Fibroblast of lung (primary cell): ENCODE results near the gene LAMB2. TPM values are rescaled to one million over a fixed set of nuclear protein-coding genes. Genes with fewer than 3 reads are reported as not detected.

Experiments
- DNase-seq, 2 donors: peaks; one replicate each; pipeline versions ENCODE4 v3.0.0 to v3.0.0-alpha.2; 2010; ENCODE audit warnings: low read depth in 2 of 2
- H2AFZ ChIP-seq: 2 replicates; pipeline ENCODE4 v1.5.1; 2012; ENCODE audit warnings: low read length, control low read depth, inconsistent platforms
- H3K27ac ChIP-seq: 2 replicates; pipeline ENCODE4 v1.5.1; 2011; ENCODE audit warnings: low read length, control low read depth; ENCODE audit not compliant: insufficient read depth
- H3K27me3 ChIP-seq: 2 replicates; pipeline ENCODE4 v1.5.1; 2011; ENCODE audit warnings: mild to moderate bottlenecking, low read length; ENCODE audit not compliant: control insufficient read depth, insufficient read depth
- H3K36me3 ChIP-seq: 2 replicates; pipeline ENCODE4 v1.5.1; 2011; ENCODE audit warnings: low read length; ENCODE audit not compliant: control insufficient read depth, insufficient read depth
- H3K4me1 ChIP-seq: 2 replicates; pipeline ENCODE4 v1.5.1; 2011; ENCODE audit warnings: low read length; ENCODE audit not compliant: control insufficient read depth, insufficient read depth; ENCODE audit errors: extremely low read depth
- H3K4me2 ChIP-seq: 2 replicates; pipeline ENCODE4 v1.5.1; 2011; ENCODE audit warnings: low read length, control low read depth; ENCODE audit not compliant: insufficient read depth; ENCODE audit errors: extremely low read depth
- H3K4me3 ChIP-seq, 4 experiments: fragments of 200-600 bp in 1 of 4; sonication (generic) in 1 of 4; replicated peaks in 1 of 4; 2 replicates each; pipeline ENCODE4 v1.5.1; 2011 to 2016; ENCODE audit warnings: low read length in 4 of 4, low read depth in 3 of 4, mild to moderate bottlenecking in 3 of 4, control low read depth in 2 of 4, inconsistent platforms in 1 of 4, mixed read lengths in 1 of 4; ENCODE audit not compliant: insufficient read depth in 1 of 4; ENCODE audit errors: control extremely low read depth in 1 of 4
- H3K79me2 ChIP-seq: 2 replicates; pipeline ENCODE4 v1.5.1; 2012; ENCODE audit warnings: mild to moderate bottlenecking, low read length, inconsistent platforms; ENCODE audit not compliant: control insufficient read depth, insufficient read depth
- H3K9ac ChIP-seq: 2 replicates; pipeline ENCODE4 v1.5.1; 2011; ENCODE audit warnings: mild to moderate bottlenecking, low read length, control low read depth; ENCODE audit not compliant: insufficient read depth
- H3K9me3 ChIP-seq: 2 replicates; pipeline ENCODE4 v1.5.1; 2012; ENCODE audit warnings: low read depth, low read length; ENCODE audit not compliant: control insufficient read depth, insufficient read depth
- H4K20me1 ChIP-seq: 2 replicates; pipeline ENCODE4 v1.5.1; 2011; ENCODE audit warnings: low read length; ENCODE audit not compliant: control insufficient read depth, insufficient read depth; ENCODE audit errors: extremely low read depth
- EZH2 ChIP-seq: IDR thresholded peaks from 2 replicates; pipeline ENCODE4 v1.5.1; 2012; ENCODE audit warnings: low read length, control low read depth, mild to moderate bottlenecking; ENCODE audit errors: missing control alignments
- polyA plus RNA-seq, 2 donors: library from polyadenylated mRNA; depleted of rRNA in 1 of 2; stranded (reverse) in 1 of 2; unstranded in 1 of 2; fragments of >200 nt; gene quantifications; 2 replicates each; pipeline ENCODE4 v1.2.1, GENCODE V29; 2011 to 2012; ENCODE audit warnings: missing spikeins in 1 of 2
- total RNA-seq: library from RNA; depleted of rRNA; stranded (reverse); fragments of >200 nt; gene quantifications from 2 replicates; pipeline ENCODE4 v1.2.1, GENCODE V29; 2014
- TF ChIP-seq, protein P1 (sequence below), 2 donors: IDR thresholded peaks in 1 of 2; conservative IDR thresholded peaks in 1 of 2; 1 replicate in 1 of 2; 2 replicates in 1 of 2; pipeline ENCODE4 v1.5.1; 2011 to 2012; ENCODE audit warnings: low read length in 2 of 2, control low read depth in 1 of 2, inconsistent platforms in 1 of 2, low read depth in 1 of 2, mild to moderate bottlenecking in 1 of 2

LAMB2 gene
- total and polyA plus RNA-seq, 2 donors (not counting 1 experiment from before 2014, with no cell fraction given): 375 to 1,026 TPM

DNA sequence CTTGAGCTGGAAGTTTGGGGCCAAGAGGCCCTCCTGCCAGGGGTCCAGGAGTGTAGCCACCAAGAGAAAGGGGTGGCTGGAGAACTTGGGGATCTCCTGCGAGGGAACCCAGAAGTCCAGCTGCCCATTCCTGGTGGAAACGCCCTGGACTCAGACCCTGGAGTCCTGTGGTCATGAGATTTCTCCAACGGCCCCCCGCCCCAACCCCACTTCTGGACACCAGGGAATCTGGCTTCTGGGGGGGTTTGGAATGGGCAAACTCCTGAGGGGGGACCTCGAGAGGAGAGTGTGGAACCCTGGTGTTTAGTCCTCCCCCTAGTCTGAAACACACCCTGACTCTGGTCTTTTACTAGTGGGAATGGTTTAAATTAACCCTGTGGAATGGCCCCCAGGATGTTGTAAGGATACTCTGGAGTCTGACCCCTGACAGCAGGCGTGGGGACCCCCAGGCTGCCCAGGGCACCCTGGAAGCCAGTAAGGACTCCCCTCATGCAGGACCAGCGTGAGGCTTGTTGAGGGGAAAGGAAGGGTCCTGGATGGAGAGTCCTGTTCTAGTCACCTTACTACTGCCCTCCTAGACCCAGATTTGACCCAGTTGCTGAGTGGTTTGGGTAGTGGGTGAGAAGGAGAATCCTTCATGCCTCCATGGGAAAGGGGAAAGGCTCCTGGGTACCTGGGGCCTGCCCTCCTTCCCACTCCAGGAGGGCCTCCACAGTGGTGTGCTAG is 39.1 kb upstream of the LAMB2 start:
- H3K27ac ChIP-seq: peak overlapping the region; percentile 60
- peak overlapping the region; percentile 61 to 96 (median 84) for H3K4me3 ChIP-seq
- no peaks in the 10 kb centered on the region for H3K9me3 ChIP-seq
- H3K4me1 ChIP-seq: peaks cover 16% of the 10 kb centered on the region
- no peaks in the 10 kb centered on the region for H4K20me1 ChIP-seq
- TF ChIP-seq EZH2: no peak
- TF ChIP-seq, protein P1, sequence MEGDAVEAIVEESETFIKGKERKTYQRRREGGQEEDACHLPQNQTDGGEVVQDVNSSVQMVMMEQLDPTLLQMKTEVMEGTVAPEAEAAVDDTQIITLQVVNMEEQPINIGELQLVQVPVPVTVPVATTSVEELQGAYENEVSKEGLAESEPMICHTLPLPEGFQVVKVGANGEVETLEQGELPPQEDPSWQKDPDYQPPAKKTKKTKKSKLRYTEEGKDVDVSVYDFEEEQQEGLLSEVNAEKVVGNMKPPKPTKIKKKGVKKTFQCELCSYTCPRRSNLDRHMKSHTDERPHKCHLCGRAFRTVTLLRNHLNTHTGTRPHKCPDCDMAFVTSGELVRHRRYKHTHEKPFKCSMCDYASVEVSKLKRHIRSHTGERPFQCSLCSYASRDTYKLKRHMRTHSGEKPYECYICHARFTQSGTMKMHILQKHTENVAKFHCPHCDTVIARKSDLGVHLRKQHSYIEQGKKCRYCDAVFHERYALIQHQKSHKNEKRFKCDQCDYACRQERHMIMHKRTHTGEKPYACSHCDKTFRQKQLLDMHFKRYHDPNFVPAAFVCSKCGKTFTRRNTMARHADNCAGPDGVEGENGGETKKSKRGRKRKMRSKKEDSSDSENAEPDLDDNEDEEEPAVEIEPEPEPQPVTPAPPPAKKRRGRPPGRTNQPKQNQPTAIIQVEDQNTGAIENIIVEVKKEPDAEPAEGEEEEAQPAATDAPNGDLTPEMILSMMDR (conservative IDR thresholded peaks at IDR 0.05 in 1 of 2, IDR thresholded peaks at IDR 0.05 in 1 of 2; ENCODE audit: low read depth in 1 of 2, low read length in 2 of 2): no peak
- H3K79me2 ChIP-seq: peaks cover 6% of the 10 kb centered on the region
- H3K27me3 ChIP-seq: no peaks in the 10 kb centered on the region
- DNase-seq: no peak
- H3K36me3 ChIP-seq: peaks cover 13% of the 10 kb centered on the region
- peak overlapping the region; percentile 69 for H3K9ac ChIP-seq
- H2AFZ ChIP-seq: peak overlapping the region; percentile 96
- peak overlapping the region; percentile 94 for H3K4me2 ChIP-seq

DNA sequence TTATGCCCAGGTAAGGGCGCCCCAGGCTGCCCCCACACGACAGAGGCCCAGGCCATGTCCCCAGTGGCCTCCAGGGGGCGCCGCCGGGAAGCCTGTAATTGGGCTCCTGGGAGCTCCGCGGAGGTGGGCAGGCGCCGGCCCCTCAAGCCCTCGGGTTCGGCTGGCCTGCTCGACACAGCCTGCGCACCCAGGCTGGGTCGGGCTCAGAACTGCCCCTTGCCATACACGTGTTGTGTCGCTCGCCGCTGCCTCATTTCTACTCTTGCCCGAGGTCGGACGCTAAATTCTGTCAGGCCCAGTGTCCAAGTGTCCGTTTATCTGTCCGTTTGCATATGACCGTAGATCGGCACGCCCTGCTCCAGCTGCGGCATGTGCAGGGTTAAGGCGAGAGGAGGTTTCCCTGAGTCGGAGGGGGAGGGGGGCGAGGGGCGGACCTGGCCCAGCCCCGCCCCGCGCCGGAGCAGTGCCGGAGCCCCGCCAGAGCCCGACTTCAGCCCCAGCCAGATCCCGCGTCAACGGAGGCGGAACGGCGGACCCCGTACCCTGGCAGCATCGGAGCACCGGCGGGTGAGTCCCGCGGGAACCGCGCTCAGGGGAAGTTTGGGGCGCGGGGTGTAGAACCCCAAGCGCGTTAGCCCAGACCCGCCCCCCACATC is 38.4 kb upstream of the LAMB2 start, which contains the start of gene KLHDC8B:
TSS of gene KLHDC8B (plus strand) at position 480 of the 656 bp plus-strand sequence. CDS start 1,172 bp downstream, outside the sequence.
- peaks cover 10% of the 10 kb centered on the region for H3K79me2 ChIP-seq
- H3K9me3 ChIP-seq: no peaks in the 10 kb centered on the region
- H2AFZ ChIP-seq: peak within 1 kb of the TSS; percentile 96
- DNase-seq: peak; percentile 84 to 87
- H3K36me3 ChIP-seq: peaks cover 12% of the 10 kb centered on the region
- peak within 1 kb of the TSS; percentile 60 for H3K27ac ChIP-seq
- peak within 1 kb of the TSS; percentile 74 to 96 (median 84) for H3K4me3 ChIP-seq
- no peaks in the 10 kb centered on the region for H4K20me1 ChIP-seq
- H3K4me2 ChIP-seq: peak within 1 kb of the TSS; percentile 94
- TF ChIP-seq, protein P1 (conservative IDR thresholded peaks at IDR 0.05 in 1 of 2, IDR thresholded peaks at IDR 0.05 in 1 of 2; ENCODE audit: low read depth in 1 of 2, low read length in 2 of 2): peak; percentile 80 to 91
- TF ChIP-seq EZH2: no peak
- peaks cover 17% of the 10 kb centered on the region for H3K4me1 ChIP-seq
- H3K9ac ChIP-seq: peak within 1 kb of the TSS; percentile 69
- H3K27me3 ChIP-seq: no peaks in the 10 kb centered on the region

DNA sequence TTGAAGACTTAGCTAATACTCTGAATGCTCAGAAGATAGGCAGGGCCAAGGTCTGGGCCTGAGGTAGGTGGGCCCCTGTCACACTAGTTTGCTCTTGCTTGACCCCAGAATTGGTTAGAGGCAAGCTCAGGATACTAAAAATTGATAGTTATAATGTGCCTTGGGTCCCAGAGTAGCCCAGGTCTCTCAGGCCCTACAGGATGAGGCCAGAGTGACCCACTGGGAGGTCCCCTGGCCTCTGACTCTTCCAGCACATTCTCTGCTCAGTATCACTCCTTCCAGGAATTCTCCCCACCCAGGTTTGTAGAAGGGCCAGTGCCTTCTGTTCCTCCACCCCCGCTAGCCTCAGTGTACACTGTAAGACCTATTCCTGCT is 37.9 kb upstream of the LAMB2 start:
- peaks cover 11% of the 10 kb centered on the region for H3K79me2 ChIP-seq
- H4K20me1 ChIP-seq: no peaks in the 10 kb centered on the region
- H3K9me3 ChIP-seq: no peaks in the 10 kb centered on the region
- H3K36me3 ChIP-seq: peaks cover 8% of the 10 kb centered on the region
- no peak for DNase-seq
- H3K4me1 ChIP-seq: peaks cover 17% of the 10 kb centered on the region
- H3K9ac ChIP-seq: peak overlapping the region; percentile 69
- H3K4me3 ChIP-seq: peak overlapping the region; percentile 74 to 96 (median 84)
- no peak overlapping the region for H3K27ac ChIP-seq
- TF ChIP-seq, protein P1 (conservative IDR thresholded peaks at IDR 0.05 in 1 of 2, IDR thresholded peaks at IDR 0.05 in 1 of 2; ENCODE audit: low read depth in 1 of 2, low read length in 2 of 2): no peak
- TF ChIP-seq EZH2: no peak
- peak overlapping the region; percentile 94 for H3K4me2 ChIP-seq
- H3K27me3 ChIP-seq: no peaks in the 10 kb centered on the region
- peak overlapping the region; percentile 62 for H2AFZ ChIP-seq
